Left lung (tissue), 10 donors: ENCODE data around the gene KLHL18. TPM values are rescaled to one million over a fixed set of nuclear protein-coding genes. Genes with fewer than 3 reads are reported as not detected.
A peak's percentile ranks its signal among the peaks of the same experiment; 100 is the strongest.

Experiments used
- ATAC-seq: fragments of 200-7000 bp; cut with Tn5 transposase; one replicate; pipeline ENCODE4 v1.9.1; 2020; ENCODE audit warnings: moderate library complexity
- DNase-seq, 4 donors: peaks; one replicate each; pipeline ENCODE4 v3.0.0-alpha.2; 2013 to 2020
- H3K27ac ChIP-seq, 2 donors: fragments of 200-600 bp; sonication (generic) in 1 of 2; one replicate each; pipeline versions ENCODE4 v1.5.0 to v1.8.0; 2020 to 2021
- H3K27me3 ChIP-seq, 2 donors: fragments of 200-600 bp; sonication (generic) in 1 of 2; one replicate each; pipeline versions ENCODE4 v1.5.0 to v1.8.0; 2020 to 2021
- H3K36me3 ChIP-seq, 2 donors: fragments of 200-600 bp; sonication (generic) in 1 of 2; one replicate each; pipeline versions ENCODE4 v1.5.0 to v1.8.0; 2020 to 2021
- H3K4me1 ChIP-seq, 2 donors: fragments of 200-600 bp; one replicate each; pipeline ENCODE4 v1.8.0; 2021
- H3K4me3 ChIP-seq, 2 donors: fragments of 200-600 bp; sonication (generic) in 1 of 2; one replicate each; pipeline versions ENCODE4 v1.5.0 to v1.8.0; 2020 to 2021; ENCODE audit warnings: mild to moderate bottlenecking in 1 of 2
- H3K9me3 ChIP-seq, 2 donors: fragments of 200-600 bp; sonication (generic) in 1 of 2; one replicate each; pipeline versions ENCODE4 v1.5.0 to v1.8.0; 2020 to 2021
- CTCF ChIP-seq, 2 donors: fragments of 200-600 bp; sonication (generic) in 1 of 2; IDR thresholded peaks; one replicate each; pipeline versions ENCODE4 v1.5.0 to v1.8.0; 2021; ENCODE audit warnings: antibody characterized with exemption in 2 of 2
- intact Hi-C, 2 donors: fragments of 100-400 bp; cut with DNase I; formaldehyde crosslinking; loops; one replicate each; pipeline versions ENCODE4 v1.11.2 to v1.14.2; 2022
- polyA plus RNA-seq, 6 donors: library from polyadenylated mRNA; unstranded; fragments of 120-200 nt; gene quantifications; one replicate each; pipeline ENCODE4 v1.2.1, GENCODE V29; 2013; ENCODE audit not compliant: insufficient read length in 6 of 6
- total RNA-seq, 2 donors: library from RNA; stranded (reverse); fragmentation: NEBNext Ultra II Directional; extraction: Animal tissue kit (Norgen Biotek cat#: 25700); gene quantifications; one replicate each; pipeline ENCODE4 v1.2.1, GENCODE V29; 2021
- donor health status: DM: no; HTN: yes; CAD: no.
- donor health status: DM: no; HTN: no; CAD: no.

The KLHL18 gene
- total and polyA plus RNA-seq, 8 donors: 11.9 to 29.5 (median 13.7) TPM

DNA sequence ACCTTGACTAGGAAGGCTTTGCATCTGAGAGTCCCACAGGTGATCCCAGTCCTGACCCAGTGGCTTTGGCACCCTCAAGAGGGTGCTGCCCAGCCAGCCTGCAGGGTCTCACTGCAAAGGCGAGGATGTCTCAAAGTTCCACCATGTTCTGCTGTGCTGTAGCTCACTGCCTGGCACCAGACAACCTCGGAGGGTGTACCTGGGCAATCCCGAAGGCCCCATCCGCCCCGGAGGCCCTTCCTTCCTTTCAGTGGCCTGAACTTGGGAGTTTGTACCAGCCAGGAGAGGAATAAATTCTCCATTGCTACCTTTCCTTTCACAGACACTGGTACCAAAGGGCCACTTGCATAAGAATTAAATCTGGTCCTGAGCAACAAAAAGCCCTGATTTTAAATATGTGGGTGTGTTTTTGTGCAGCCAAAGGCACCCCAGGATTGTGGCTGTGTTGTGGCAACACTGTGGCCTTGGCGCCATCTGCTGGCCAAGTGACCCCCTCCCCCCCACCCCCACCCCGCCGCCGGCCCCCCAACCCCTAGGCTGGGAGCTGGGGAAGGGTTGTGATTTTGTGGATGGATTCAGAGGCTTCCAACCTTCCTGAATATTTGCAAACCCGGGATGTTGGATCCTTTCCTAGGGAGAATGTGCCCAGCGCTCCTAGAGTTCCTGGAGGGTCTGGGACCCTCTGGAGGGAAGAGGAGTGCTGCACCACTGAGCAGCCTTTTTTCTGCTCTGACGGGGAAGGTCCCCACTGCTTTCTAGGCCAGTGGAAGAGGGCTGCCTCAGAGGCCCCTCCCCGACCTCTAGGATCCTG lies 88.3 kb downstream of the KLHL18 start:
- intact Hi-C loops: no loop called here
- DNase-seq (no peak), ATAC-seq (peak; percentile 66)
- no peaks in the 10 kb centered on the region for H3K27me3 ChIP-seq
- H3K27ac ChIP-seq: peak overlapping the region in 1 of 2 donors; percentile 14
- no peaks in the 10 kb centered on the region for H3K9me3 ChIP-seq
- no peaks in the 10 kb centered on the region for H3K36me3 ChIP-seq
- peak; percentile 29 to 53 for TF ChIP-seq CTCF (IDR thresholded peaks at IDR 0.05)
- peaks cover 0 to 29% of the 10 kb centered on the region in 2 donors for H3K4me1 ChIP-seq
- no peak overlapping the region for H3K4me3 ChIP-seq

DNA sequence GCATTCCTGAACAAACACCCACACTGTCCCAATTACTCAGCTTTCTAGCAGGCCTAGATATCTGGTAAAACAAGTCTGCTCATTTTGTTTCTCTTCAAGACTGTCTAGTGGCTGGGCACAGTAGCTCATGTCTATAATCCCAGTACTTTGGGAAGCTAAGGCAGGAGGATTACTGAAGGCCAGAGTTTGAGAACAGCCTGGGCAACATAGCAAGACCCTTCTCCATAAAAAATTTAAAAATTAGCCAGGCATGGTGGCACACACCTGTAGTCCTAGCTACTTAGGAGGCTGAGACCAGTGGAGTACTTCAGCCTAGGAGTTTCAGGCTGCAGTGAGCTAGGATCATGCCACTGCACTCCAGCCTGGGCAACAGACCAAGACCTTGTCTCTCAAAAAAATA lies 91.8 kb downstream of the KLHL18 start:
- DNase-seq (no peak), ATAC-seq (no peak)
- Histone ChIP-seq H3K27ac (no peak overlapping the region), H3K27me3 (no peaks in the 10 kb centered on the region), H3K9me3 (no peaks in the 10 kb centered on the region), H3K4me1 (peaks cover 4 to 43% of the 10 kb centered on the region in 2 donors), H3K36me3 (no peaks in the 10 kb centered on the region), H3K4me3 (no peak overlapping the region)
- intact Hi-C loops: no loop called here
- TF ChIP-seq CTCF (IDR thresholded peaks at IDR 0.05): no peak

DNA sequence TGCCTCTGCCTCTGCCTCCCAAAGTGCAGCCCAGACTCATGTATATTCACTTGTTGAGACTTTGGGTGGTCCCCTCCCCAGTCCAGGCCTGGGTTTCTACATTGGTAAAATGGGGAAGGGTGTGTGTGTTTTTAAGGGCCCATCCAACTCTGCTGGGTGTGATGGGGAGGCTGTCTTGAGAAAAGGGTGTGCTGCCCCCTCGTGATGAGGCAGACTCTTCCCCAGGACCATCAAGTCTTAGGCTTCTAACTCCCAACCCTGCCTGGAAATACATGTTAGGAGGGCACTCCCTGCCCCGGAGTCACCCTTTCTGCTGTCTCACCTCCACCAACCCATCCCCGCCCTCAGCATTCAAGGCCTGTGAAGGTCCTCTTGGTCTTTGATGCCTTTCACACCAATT lies 93.6 kb downstream of the KLHL18 start:
- ATAC-seq (no peak), DNase-seq (no peak)
- H3K4me3 ChIP-seq: no peak overlapping the region
- no peaks in the 10 kb centered on the region for H3K36me3 ChIP-seq
- peaks cover 10 to 36% of the 10 kb centered on the region in 2 donors for H3K4me1 ChIP-seq
- intact Hi-C loops: no loop called here
- H3K27me3 ChIP-seq: no peaks in the 10 kb centered on the region
- no peak for TF ChIP-seq CTCF (IDR thresholded peaks at IDR 0.05)
- no peaks in the 10 kb centered on the region for H3K9me3 ChIP-seq
- H3K27ac ChIP-seq: no peak overlapping the region

DNA sequence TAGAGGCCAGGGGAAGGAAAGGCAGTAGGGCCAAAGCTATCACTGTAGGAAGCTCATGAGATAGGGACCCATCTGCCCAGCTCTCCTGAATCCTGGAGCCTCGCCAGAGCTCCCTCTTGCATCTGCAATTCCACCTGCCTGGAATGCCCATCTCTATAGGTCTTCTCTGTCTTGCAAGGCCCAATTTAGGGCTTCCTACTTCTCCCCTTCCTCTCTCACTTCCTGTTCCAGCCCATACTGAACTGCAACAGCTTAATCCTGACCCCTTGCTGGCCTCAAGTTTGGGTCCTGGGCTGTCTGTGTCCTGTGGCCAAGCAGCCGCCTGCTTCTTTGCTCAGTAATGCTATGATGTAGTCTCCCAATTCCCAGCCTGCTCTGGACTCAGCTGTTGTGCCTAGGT lies 94.4 kb downstream of the KLHL18 start:
- no peak overlapping the region for H3K27ac ChIP-seq
- no peaks in the 10 kb centered on the region for H3K27me3 ChIP-seq
- TF ChIP-seq CTCF (IDR thresholded peaks at IDR 0.05): no peak
- H3K4me3 ChIP-seq: no peak overlapping the region
- no peaks in the 10 kb centered on the region for H3K36me3 ChIP-seq
- DNase-seq (no peak), ATAC-seq (no peak)
- intact Hi-C loops: no loop called here
- no peaks in the 10 kb centered on the region for H3K9me3 ChIP-seq
- H3K4me1 ChIP-seq: peaks cover 16 to 36% of the 10 kb centered on the region in 2 donors

DNA sequence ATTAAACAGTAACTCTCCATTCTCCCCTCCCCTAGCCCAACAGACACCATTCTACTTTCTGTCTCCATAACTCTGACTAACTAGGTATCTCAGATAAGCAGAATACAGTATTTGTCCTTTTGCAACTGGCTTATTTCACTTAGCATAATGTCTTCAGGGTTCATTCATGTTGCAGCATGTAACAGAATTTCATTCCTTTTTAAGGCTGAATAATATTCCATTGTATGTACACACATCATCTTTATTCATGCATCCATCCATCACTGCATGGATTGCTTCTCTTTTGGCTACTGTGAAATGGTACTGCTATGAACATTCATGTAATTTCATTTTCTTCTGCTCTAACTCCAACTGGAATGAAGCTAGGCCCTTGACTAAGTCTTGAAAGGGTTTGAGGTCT lies 96.1 kb downstream of the KLHL18 start:
- Histone ChIP-seq H3K27ac (no peak overlapping the region), H3K4me3 (no peak overlapping the region), H3K27me3 (no peaks in the 10 kb centered on the region), H3K36me3 (no peaks in the 10 kb centered on the region), H3K9me3 (no peaks in the 10 kb centered on the region), H3K4me1 (peaks cover 17 to 46% of the 10 kb centered on the region in 2 donors)
- intact Hi-C loops: no loop called here
- ATAC-seq (no peak), DNase-seq (no peak)
- no peak for TF ChIP-seq CTCF (IDR thresholded peaks at IDR 0.05)
